ENCODE results near the gene FOXE3.
A peak's percentile ranks its signal among the peaks of the same experiment; 100 is the strongest.

Gene FOXE3

GRCh38 chr1:47436304-47436978 is 20.4 kb downstream of the FOXE3 start:
- DNase-seq, result peak; percentile 72

GRCh38 chr1:47436979-47437446 is 20.9 kb downstream of the FOXE3 start:
- DNase-seq, result peak; percentile 72

GRCh38 chr1:47437447-47438164 is 21.5 kb downstream of the FOXE3 start, which contains the start of gene FOXD2:
FOXD2 (plus strand) TSS chr1:47438044; CDS start chr1:47438136, 92 bp downstream.
- peak; percentile 75 for DNase-seq

- no peak for DNase-seq
Observed at GRCh38 chr1:47438165-47439016, 22.3 kb downstream of the FOXE3 start.

- DNase-seq, result no peak
Observed at GRCh38 chr1:47439017-47439818, 23.1 kb downstream of the FOXE3 start.

GRCh38 chr1:47439819-47440598 is 23.9 kb downstream of the FOXE3 start:
- no peak for DNase-seq

GRCh38 chr1:47440599-47441081 is 24.6 kb downstream of the FOXE3 start:
- DNase-seq, result peak; percentile 77

GRCh38 chr1:47441450-47442106 is 25.5 kb downstream of the FOXE3 start:
- peak; percentile 9 for DNase-seq

- no peak for DNase-seq
Observed at GRCh38 chr1:47442202-47442601, 26.1 kb downstream of the FOXE3 start.

- DNase-seq, result no peak
Observed at GRCh38 chr1:47442842-47443529, 26.9 kb downstream of the FOXE3 start.

GRCh38 chr1:47443530-47444296 is 27.6 kb downstream of the FOXE3 start:
- no peak for DNase-seq

GRCh38 chr1:47444297-47444561 is 28.1 kb downstream of the FOXE3 start:
- DNase-seq, result no peak

- peak; percentile 21 for DNase-seq
Observed at GRCh38 chr1:47444562-47445465, 28.7 kb downstream of the FOXE3 start.

- DNase-seq, result no peak
Observed at GRCh38 chr1:47445823-47446550, 29.9 kb downstream of the FOXE3 start.

GRCh38 chr1:47448462-47449222 is 32.6 kb downstream of the FOXE3 start:
- DNase-seq, result no peak

- DNase-seq, result no peak
Observed at GRCh38 chr1:47449822-47450552, 33.9 kb downstream of the FOXE3 start.
